AG04449 (cell line): ENCODE data around the gene HOXB2.

Experiments used
- CTCF ChIA-PET: fragments of 350-600 bp; formaldehyde crosslinking; extraction: SDS; loops from one replicate; lab custom pipeline; 2021; ENCODE audit warnings: antibody characterized with exemption; lab: Yijun Ruan, JAX
- POLR2A ChIA-PET: fragments of 400-600, 350-600 bp; formaldehyde crosslinking; extraction: SDS; loops from one replicate; lab custom pipeline; 2020; ENCODE audit warnings: antibody characterized with exemption, inconsistent platforms; lab: Yijun Ruan, JAX
- DNase-seq: peaks from one replicate; pipeline ENCODE4 v3.0.0-alpha.2; 2010; ENCODE audit warnings: low read depth, low spot score
- H3K4me3 ChIP-seq: 2 replicates; pipeline ENCODE4 v1.5.1; 2011; ENCODE audit warnings: low read depth, mild to moderate bottlenecking, control low read depth, low read length
- TF ChIP-seq, protein P1 (sequence below): IDR thresholded peaks from one replicate; pipeline ENCODE4 v1.5.1; 2011; ENCODE audit warnings: mild to moderate bottlenecking, moderate library complexity, low read length, control low read depth, inconsistent platforms; ENCODE audit not compliant: insufficient read depth; ENCODE audit errors: missing control alignments

HOXB2 gene

DNA sequence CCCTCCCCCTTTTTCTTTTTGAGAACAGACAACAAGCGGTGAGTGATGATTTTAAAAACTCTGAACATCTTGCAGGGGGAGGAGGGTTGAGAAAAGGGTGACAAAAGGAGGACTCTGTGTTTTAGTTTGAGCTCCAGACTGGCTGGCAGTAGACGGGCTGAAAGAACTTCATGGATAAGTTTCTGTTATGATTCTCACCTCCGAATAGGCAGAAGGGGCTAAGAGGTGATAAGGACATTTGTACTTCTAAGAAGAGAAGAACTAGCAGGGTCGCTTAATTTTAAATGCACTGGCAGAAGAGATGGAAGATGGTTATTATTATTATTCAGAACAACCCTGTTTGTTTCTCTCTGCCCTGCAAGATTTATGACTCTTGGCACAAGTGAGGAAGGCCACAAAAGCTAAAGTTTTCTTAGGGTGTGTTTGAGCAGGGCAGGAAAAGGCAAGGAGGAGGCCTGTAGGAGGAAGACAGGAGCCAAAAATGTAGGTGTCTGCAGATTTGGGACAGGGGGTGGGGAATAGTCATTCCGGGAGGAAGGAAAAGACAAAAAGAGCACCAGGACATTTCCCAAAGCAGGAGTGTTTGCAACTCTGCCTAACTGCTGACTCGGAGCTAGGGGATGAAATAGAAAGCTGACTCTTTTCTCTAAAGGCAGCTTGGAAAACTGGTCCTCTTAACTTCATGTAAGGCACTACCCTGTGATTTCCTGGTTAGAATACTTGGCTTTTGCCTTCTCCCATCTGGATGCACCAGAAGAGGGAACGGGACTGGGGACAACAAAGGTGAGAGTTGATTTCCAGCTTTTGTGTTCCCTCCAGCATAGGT is 11.9 kb upstream of the HOXB2 start:
- TF ChIP-seq, protein P1, sequence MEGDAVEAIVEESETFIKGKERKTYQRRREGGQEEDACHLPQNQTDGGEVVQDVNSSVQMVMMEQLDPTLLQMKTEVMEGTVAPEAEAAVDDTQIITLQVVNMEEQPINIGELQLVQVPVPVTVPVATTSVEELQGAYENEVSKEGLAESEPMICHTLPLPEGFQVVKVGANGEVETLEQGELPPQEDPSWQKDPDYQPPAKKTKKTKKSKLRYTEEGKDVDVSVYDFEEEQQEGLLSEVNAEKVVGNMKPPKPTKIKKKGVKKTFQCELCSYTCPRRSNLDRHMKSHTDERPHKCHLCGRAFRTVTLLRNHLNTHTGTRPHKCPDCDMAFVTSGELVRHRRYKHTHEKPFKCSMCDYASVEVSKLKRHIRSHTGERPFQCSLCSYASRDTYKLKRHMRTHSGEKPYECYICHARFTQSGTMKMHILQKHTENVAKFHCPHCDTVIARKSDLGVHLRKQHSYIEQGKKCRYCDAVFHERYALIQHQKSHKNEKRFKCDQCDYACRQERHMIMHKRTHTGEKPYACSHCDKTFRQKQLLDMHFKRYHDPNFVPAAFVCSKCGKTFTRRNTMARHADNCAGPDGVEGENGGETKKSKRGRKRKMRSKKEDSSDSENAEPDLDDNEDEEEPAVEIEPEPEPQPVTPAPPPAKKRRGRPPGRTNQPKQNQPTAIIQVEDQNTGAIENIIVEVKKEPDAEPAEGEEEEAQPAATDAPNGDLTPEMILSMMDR, result no peak
- CTCF ChIA-PET, result interaction anchor here (0.8 to 3.6 kb wide), 13 partner anchors 9 to 248 kb away, joined by 3 to 22 read pairs (median 4); partner anchors contain the start of gene HOXB5
- DNase-seq, result no peak
- POLR2A ChIA-PET, result interaction anchor here (0.6 to 3.1 kb wide), 11 partner anchors 10 to 73 kb away, joined by 3 to 17 read pairs (median 3); partner anchors contain the start of gene HOXB5
- peak overlapping the region; percentile 32 for H3K4me3 ChIP-seq

GRCh38 chr17:48556229-48556575 is 11.3 kb upstream of the HOXB2 start:
- CTCF ChIA-PET, result interaction anchor here (1.0 to 3.6 kb wide), 9 partner anchors 9 to 247 kb away, joined by 3 to 22 read pairs (median 7); partner anchors contain the start of gene HOXB5
- peak overlapping the region; percentile 32 for H3K4me3 ChIP-seq
- POLR2A ChIA-PET, result interaction anchor here (0.9 to 3.1 kb wide), 10 partner anchors 9 to 73 kb away, joined by 3 to 17 read pairs (median 5); partner anchors contain the start of gene HOXB5
- DNase-seq, result no peak
- TF ChIP-seq, protein P1, result no peak

GRCh38 chr17:48555258-48556228 is 10.6 kb upstream of the HOXB2 start:
- CTCF ChIA-PET, result interaction anchor here (0.9 to 3.6 kb wide), 11 partner anchors 8 to 247 kb away, joined by 3 to 22 read pairs (median 5); partner anchors contain the start of gene HOXB5
- peak; percentile 94 for DNase-seq
- H3K4me3 ChIP-seq, result peak overlapping the region; percentile 56
- TF ChIP-seq, protein P1, result no peak
- POLR2A ChIA-PET, result interaction anchor here (0.5 to 3.1 kb wide), 16 partner anchors 8 to 83 kb away, joined by 3 to 17 read pairs (median 4); partner anchors contain the start of gene HOXB5

- no peak for DNase-seq
- POLR2A ChIA-PET, result interaction anchor here (0.6 to 3.1 kb wide), 11 partner anchors 9 to 174 kb away, joined by 3 to 17 read pairs (median 5); partner anchors contain the start of genes HOXB3 and HOXB5
- H3K4me3 ChIP-seq, result peak overlapping the region; percentile 56
- TF ChIP-seq, protein P1, result no peak
- CTCF ChIA-PET, result interaction anchor here (0.9 to 3.6 kb wide), 4 partner anchors 13 to 64 kb away, joined by 3 to 22 read pairs (median 4); partner anchors contain the start of gene HOXB5
Observed at GRCh38 chr17:48554412-48555257, 9.7 kb upstream of the HOXB2 start.

DNA sequence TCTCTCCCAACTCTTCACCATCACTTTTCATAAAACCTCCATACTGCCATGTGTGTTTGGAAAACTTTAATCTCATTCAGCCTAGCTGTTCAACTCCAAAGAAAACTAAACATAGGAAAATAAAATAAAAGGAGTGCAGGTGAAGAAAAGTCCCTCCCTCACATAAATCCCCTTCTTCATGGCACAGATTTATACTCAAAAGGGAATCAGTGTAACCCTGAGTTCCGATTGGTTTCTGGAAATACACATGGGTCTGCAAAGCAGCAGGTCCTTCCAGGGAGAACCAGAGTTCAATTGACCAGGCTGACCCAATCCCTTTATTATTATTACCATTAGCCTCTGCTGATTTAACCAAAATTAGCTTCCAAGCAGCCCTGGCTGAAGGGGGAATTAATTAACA is 8.9 kb upstream of the HOXB2 start:
- POLR2A ChIA-PET, result interaction anchor here (0.9 kb wide), 1 partner anchor 12 kb away, joined by 4 read pairs; no protein-coding TSS in a partner anchor
- H3K4me3 ChIP-seq, result peak overlapping the region; percentile 56
- DNase-seq, result no peak
- TF ChIP-seq, protein P1, result no peak
- CTCF ChIA-PET, result interaction anchor here (1.8 kb wide), 1 partner anchor 40 kb away, joined by 5 read pairs; the partner anchor contains the start of gene HOXB5
